Loucy (cell line): ENCODE results near the gene SLC16A8.
"Not testable (repeated sequence)": the region's sequence is repeated elsewhere in the genome, so short reads cannot be mapped to it uniquely, and the experiment has no call there.

Experiments used
- H2AFZ ChIP-seq: fragments of 200-600 bp; sonication (generic); 2 replicates; pipeline ENCODE4 v1.6.0; 2016; ENCODE audit warnings: antibody characterized with exemption, mild to moderate bottlenecking, low read length, moderate library complexity
- H3F3A ChIP-seq: fragments of 200-600 bp; 2 replicates; pipeline ENCODE4 v1.6.0; 2016; ENCODE audit warnings: antibody characterized with exemption, low read depth, mild to moderate bottlenecking
- H3K27me3 ChIP-seq: fragments of 200-600 bp; sonication (generic); 2 replicates; pipeline ENCODE4 v1.6.1; 2014; ENCODE audit warnings: low read length, mild to moderate bottlenecking; ENCODE audit not compliant: insufficient read depth, poor library complexity, severe bottlenecking
- H3K36me3 ChIP-seq: fragments of 200-600 bp; sonication (generic); 2 replicates; pipeline ENCODE4 v1.6.1; 2016; ENCODE audit warnings: low read length; ENCODE audit not compliant: insufficient read depth
- H3K4me1 ChIP-seq: fragments of 200-600 bp; sonication (generic); 2 replicates; pipeline ENCODE4 v1.5.1; 2014; ENCODE audit warnings: low read length, mild to moderate bottlenecking; ENCODE audit not compliant: insufficient read depth, poor library complexity, severe bottlenecking
- H3K4me2 ChIP-seq: fragments of 200-600 bp; sonication (generic); 2 replicates; pipeline ENCODE4 v1.6.0; 2014; ENCODE audit warnings: antibody characterized with exemption, low read length, low read depth, mild to moderate bottlenecking; ENCODE audit not compliant: poor library complexity, severe bottlenecking
- H3K4me3 ChIP-seq: fragments of 200-600 bp; sonication (generic); 2 replicates; pipeline ENCODE4 v1.5.1; 2014; ENCODE audit warnings: low read length, mild to moderate bottlenecking, mixed read lengths; ENCODE audit not compliant: poor library complexity, severe bottlenecking
- H3K79me2 ChIP-seq: fragments of 200-600 bp; sonication (generic); 2 replicates; pipeline ENCODE4 v1.6.1; 2014; ENCODE audit warnings: low read length; ENCODE audit not compliant: insufficient read depth
- H3K9ac ChIP-seq: fragments of 200-600 bp; sonication (generic); 2 replicates; pipeline ENCODE4 v1.6.0; 2014; ENCODE audit warnings: mild to moderate bottlenecking, low read depth, low read length, moderate library complexity; ENCODE audit not compliant: poor library complexity, severe bottlenecking
- H3K9me2 ChIP-seq: fragments of 200-600 bp; sonication (generic); replicated peaks from 2 replicates; pipeline ENCODE4 v1.6.1; 2016; ENCODE audit warnings: low read depth, low read length, mixed read lengths
- H3K9me3 ChIP-seq: fragments of 200-600 bp; sonication (generic); 2 replicates; pipeline ENCODE4 v1.6.1; 2014; ENCODE audit warnings: mild to moderate bottlenecking, antibody characterized with exemption, low read length, low read depth; ENCODE audit not compliant: insufficient read depth
- H4K20me1 ChIP-seq: fragments of 200-600 bp; sonication (generic); 2 replicates; pipeline ENCODE4 v1.6.0; 2014; ENCODE audit warnings: antibody characterized with exemption, low read length, mild to moderate bottlenecking; ENCODE audit not compliant: insufficient read depth, poor library complexity, severe bottlenecking
- CTCF ChIP-seq: fragments of 200-600 bp; sonication (generic); conservative IDR thresholded peaks from 2 replicates; pipeline ENCODE4 v1.5.1; 2014; ENCODE audit warnings: mild to moderate bottlenecking, antibody characterized with exemption, low read length
- EZH2phosphoT487 ChIP-seq: fragments of 200-600 bp; IDR thresholded peaks from 2 replicates; pipeline ENCODE4 v1.6.1; 2018; ENCODE audit warnings: antibody characterized with exemption, mild to moderate bottlenecking, moderate library complexity, borderline replicate concordance

Gene SLC16A8

GRCh38 chr22:38079804-38080203 lies 4.2 kb downstream of the SLC16A8 start:
- H3K4me3 ChIP-seq, result no peak overlapping the region
- no peak overlapping the region for H3K4me2 ChIP-seq
- H3K9me2 ChIP-seq, result no peaks in the 10 kb centered on the region
- no peaks in the 10 kb centered on the region for H3K9me3 ChIP-seq
- no peaks in the 10 kb centered on the region for H3K4me1 ChIP-seq
- H3F3A ChIP-seq, result no peaks in the 10 kb centered on the region
- no peak for TF ChIP-seq CTCF
- TF ChIP-seq EZH2phosphoT487, result no peak
- H3K79me2 ChIP-seq, result no peaks in the 10 kb centered on the region
- no peaks in the 10 kb centered on the region for H4K20me1 ChIP-seq
- H3K9ac ChIP-seq, result no peak overlapping the region
- H2AFZ ChIP-seq, result no peak overlapping the region
- H3K27me3 ChIP-seq, result no peaks in the 10 kb centered on the region
- no peaks in the 10 kb centered on the region for H3K36me3 ChIP-seq

GRCh38 chr22:38079208-38079607 lies 4.8 kb downstream of the SLC16A8 start:
- not testable (repeated sequence) for H3K27me3 ChIP-seq, H3K4me1 ChIP-seq, H3K36me3 ChIP-seq, H4K20me1 ChIP-seq, H2AFZ ChIP-seq, H3K9ac ChIP-seq, H3K79me2 ChIP-seq, H3K4me3 ChIP-seq, H3K9me2 ChIP-seq, H3K4me2 ChIP-seq, H3K9me3 ChIP-seq, H3F3A ChIP-seq

- Histone ChIP-seq H3K27me3 (no peaks in the 10 kb centered on the region), H3K9me2 (no peaks in the 10 kb centered on the region), H3F3A (no peaks in the 10 kb centered on the region), H3K9me3 (no peaks in the 10 kb centered on the region), H3K4me2 (no peak overlapping the region), H3K4me3 (no peak overlapping the region), H3K4me1 (no peaks in the 10 kb centered on the region), H3K9ac (no peak overlapping the region), H3K36me3 (no peaks in the 10 kb centered on the region), H4K20me1 (no peaks in the 10 kb centered on the region), H2AFZ (no peak overlapping the region), H3K79me2 (no peaks in the 10 kb centered on the region)
- TF ChIP-seq CTCF, result no peak
- TF ChIP-seq EZH2phosphoT487, result no peak
These were observed 5.7 kb downstream of the SLC16A8 start for GRCh38 chr22:38078046-38078840.

- Histone ChIP-seq H3K4me1 (no peaks in the 10 kb centered on the region), H3K9ac (no peak overlapping the region), H3K4me2 (no peak overlapping the region)
These were observed 6.4 kb downstream of the SLC16A8 start for GRCh38 chr22:38077595-38077994.

More at GRCh38 chr22:38077595-38077994, 6.4 kb downstream of the SLC16A8 start:
- H3K9me2 ChIP-seq, result no peaks in the 10 kb centered on the region
- no peak overlapping the region for H3K4me3 ChIP-seq
- no peaks in the 10 kb centered on the region for H3F3A ChIP-seq
- H4K20me1 ChIP-seq, result no peaks in the 10 kb centered on the region
- TF ChIP-seq CTCF (no peak), EZH2phosphoT487 (no peak)
- H3K27me3 ChIP-seq, result no peaks in the 10 kb centered on the region
- H3K9me3 ChIP-seq, result no peaks in the 10 kb centered on the region
- H3K36me3 ChIP-seq, result no peaks in the 10 kb centered on the region
- no peaks in the 10 kb centered on the region for H3K79me2 ChIP-seq
- H2AFZ ChIP-seq, result no peak overlapping the region
